ENCODE results near the gene PPP1R12B.
"Not testable (repeated sequence)": the region's sequence is repeated elsewhere in the genome, so short reads cannot be mapped to it uniquely, and the experiment has no call there.

PPP1R12B gene

GRCh38 chr1:202614363-202615207, 266.1 kb downstream of the PPP1R12B start:
- DNase-seq (ENCODE audit: low read depth): not testable (repeated sequence)

DNA sequence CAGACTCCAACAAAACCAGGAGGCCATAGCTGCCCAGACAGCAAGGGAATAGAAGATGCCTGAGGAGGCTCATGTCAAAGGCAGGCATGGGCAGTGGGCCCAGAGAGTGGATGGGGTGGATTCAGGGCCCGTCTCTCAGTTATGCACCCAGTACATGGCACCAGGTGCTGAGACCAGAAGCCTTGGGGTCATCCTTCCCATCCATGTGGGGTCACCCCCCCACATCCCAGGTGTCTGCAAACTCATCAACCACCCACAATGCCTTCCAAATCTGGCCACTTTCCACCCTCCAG, 266.7 kb downstream of the PPP1R12B start:
- not testable (repeated sequence) for DNase-seq (ENCODE audit: low read depth)

DNA sequence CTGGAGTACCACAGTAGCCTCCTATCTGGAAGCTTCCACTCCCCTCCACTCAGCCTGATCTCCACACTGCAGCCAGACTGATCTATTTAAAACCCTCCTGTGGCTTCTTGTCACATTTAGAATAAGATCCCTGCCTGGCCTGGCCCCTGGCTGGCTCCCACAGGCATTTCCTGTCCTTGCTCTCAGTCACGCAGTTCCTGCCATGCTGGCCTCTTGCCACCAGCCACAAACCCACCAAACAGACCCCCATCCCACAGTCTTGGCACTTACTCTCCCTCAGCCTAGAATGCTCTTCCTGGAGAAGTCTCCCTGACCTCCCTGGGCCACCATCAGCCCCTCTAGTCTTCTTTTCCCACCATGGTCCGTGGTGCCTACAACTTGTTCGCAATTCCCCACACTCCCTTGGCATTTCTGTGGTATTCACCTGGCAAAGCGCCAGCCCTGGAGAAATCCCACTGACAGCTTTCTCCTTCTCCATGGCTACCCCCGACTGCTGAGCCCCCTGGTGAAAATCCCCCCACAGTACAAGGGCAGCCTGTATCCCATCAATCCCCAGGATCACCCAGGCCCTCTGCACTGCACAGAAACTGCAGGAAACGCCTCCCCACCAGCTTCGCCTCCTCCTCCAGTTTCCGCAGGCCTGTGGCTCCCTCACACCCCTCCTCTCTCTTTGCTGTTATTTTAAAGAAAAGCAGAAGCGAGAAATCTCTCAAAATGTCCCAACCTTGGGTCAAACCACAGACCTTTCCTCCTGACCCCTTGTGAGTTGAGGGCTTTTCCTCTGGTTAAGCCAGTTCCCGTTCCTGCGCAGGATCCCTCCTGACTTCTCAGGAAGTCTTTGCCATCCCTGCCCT, 267.2 kb downstream of the PPP1R12B start:
- DNase-seq (ENCODE audit: low read depth): no peak

GRCh38 chr1:202616355-202616915, 267.9 kb downstream of the PPP1R12B start:
- DNase-seq (ENCODE audit: low read depth): no peak

- not testable (repeated sequence) for DNase-seq (ENCODE audit: low read depth)
These were observed 270.5 kb downstream of the PPP1R12B start for GRCh38 chr1:202619012-202619411.

- DNase-seq (ENCODE audit: low read depth): no peak
These were observed 271.0 kb downstream of the PPP1R12B start for GRCh38 chr1:202619505-202619904.

- DNase-seq (ENCODE audit: low read depth): not testable (repeated sequence)
These were observed 271.5 kb downstream of the PPP1R12B start for GRCh38 chr1:202620036-202620435.

DNA sequence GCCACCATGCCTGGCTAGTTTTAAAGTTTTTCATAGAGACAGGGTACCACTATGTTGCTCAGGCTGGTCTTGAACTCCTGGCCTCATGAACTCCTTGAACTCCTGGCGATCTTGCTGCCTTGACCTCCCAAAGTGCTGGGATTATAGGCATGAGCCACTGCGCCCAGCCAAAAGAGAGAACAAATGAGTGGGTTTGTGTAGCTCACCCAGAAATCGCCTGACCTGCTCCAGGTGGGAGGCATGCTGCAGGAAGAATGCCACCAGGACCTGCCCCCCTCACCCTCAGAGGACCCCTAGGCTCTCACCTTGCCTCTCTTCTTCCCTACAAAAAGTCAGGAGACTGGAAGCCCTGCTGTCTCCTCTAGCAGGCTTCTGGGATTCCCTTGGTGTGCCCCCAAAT, 272.9 kb downstream of the PPP1R12B start:
- no peak for DNase-seq (ENCODE audit: low read depth)

- no peak for DNase-seq (ENCODE audit: low read depth)
These were observed 273.9 kb downstream of the PPP1R12B start for GRCh38 chr1:202622388-202622787.

DNA sequence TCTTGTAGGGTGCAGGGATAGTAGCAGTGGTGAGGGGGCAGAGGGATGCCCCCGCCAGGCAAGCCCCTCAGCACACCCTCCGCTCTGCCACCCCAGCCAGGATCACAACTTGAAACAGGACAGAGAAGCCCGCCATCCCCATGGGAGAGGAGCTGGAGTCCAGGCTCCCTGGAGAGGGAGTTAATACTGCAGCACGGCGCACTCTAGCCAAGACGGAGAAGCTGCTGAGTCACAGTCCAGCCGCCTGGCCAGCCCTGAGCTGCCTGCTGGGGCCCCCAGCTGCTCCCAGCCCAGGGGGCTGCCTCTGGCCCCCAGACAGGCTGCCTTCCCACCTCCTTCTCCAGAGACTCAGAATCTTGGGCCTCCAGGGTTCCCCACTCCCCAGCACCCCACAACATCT, 274.6 kb downstream of the PPP1R12B start:
- DNase-seq (ENCODE audit: low read depth): no peak

DNA sequence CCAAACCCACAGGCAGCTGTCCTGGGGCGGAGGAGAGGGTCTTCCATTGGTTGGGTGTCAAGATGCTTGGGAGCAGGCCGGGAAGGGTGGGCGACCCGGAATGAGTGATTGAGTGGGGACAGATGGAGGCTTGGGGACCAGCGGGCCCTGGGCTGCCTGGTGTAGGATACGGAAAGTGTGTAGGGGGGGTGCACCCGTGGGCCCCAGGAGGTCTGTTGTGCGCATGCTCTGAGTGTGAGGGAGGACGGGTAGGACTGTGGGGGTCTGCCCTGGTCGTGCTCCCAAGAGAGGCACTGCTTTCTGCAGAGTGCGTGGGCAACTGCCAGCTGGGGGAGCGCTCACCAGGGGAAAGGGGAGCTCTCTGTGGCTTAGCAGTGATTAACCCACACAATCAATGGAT, 275.0 kb downstream of the PPP1R12B start:
- DNase-seq (ENCODE audit: low read depth): not testable (repeated sequence)

GRCh38 chr1:202624088-202624780, 275.7 kb downstream of the PPP1R12B start:
- no peak for DNase-seq (ENCODE audit: low read depth)

- DNase-seq (ENCODE audit: low read depth): no peak
These were observed 276.2 kb downstream of the PPP1R12B start for GRCh38 chr1:202624781-202625108.

GRCh38 chr1:202625416-202626360, 277.2 kb downstream of the PPP1R12B start:
- peak; percentile 31 for DNase-seq (ENCODE audit: low read depth)

- DNase-seq (ENCODE audit: low read depth): not testable (repeated sequence)
These were observed 278.5 kb downstream of the PPP1R12B start for GRCh38 chr1:202627036-202627435.

DNA sequence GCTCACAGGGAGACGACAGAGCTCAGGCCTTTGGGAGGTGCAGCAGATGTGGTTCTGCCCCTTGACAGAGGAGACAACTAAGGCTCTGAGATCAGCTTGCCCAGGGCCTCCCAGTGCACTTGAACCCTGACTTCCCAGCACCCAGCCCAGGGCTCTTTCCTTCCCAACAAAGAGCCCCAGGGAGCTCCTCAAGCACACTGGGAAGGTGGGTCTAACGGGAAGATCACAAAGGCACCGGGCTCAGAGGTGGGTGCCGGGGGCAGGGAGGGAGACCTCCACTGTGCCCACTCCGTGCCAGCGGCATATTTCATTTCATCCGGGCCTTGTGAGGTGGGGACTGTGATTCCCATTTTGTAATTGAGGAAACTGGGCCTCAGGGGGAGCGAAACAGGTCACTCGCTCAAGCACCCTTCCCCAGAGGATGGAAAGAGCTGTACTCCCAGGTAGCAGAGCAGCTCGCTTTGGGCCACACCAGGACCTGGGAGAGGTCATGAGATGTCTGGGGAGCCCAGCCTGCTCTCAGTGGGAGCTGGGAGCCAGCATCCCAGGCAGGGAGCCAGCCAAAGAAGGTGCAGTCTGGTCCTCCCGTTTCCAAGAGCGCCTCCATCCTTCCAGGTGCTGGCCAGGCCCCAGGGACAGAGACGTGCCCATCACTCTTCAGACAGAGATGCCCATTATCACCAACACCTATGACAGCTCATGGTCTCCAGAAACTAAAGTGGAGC, 279.5 kb downstream of the PPP1R12B start:
- no peak for DNase-seq (ENCODE audit: low read depth)

DNA sequence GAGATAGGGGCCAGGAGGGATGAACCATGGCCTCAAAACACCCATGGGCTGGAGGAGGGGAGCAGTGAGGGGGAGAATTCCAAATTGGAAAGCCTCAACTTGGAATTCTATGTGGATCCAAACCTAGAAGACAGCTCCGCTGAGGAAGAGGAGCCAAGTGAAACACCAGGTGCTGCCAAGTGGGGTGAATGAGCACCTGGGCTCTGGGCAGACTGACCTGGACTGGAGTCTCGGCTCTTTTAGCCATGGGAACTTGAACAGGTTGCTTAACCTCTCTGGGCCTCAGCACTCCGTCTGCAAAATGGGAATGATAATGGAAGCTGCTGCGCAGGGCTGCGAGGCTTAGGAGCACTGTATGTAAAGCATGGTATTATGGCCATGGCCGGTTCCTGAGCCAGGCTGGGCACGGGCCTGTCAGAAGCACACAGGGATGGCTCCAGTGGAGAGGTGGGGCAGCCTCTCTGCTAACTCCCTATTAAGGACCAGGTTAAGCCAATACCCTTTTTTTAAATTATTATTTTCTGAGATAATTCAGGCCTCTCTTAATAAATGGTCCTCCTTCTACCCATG, 280.2 kb downstream of the PPP1R12B start:
- no peak for DNase-seq (ENCODE audit: low read depth)

DNA sequence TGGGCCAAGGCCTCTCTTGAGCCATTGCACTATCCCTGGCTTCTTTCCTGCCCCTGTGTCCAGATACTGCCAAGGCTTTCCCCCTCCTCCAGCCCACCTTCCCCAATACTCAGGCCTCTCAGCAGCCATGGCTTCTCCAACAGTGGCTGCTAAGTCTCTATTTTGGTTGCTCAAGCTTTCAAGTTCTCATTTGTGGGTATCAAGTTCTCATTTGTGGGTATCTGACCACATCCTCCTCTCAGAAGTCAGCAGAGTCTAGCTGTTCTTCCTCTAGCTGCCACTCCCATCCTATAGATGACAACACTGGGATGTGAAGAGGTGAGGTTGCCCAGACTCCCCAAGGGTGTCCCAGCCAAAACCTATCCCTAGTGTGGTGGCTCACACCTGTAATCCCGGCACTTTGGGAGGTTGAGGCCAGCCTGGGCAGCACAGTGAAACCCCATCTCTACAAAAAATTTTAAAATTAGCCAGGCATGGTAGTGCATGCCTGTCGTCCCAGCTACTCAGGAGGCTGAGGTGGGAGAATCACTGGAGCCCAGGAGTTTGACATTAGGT, 280.8 kb downstream of the PPP1R12B start:
- not testable (repeated sequence) for DNase-seq (ENCODE audit: low read depth)

DNA sequence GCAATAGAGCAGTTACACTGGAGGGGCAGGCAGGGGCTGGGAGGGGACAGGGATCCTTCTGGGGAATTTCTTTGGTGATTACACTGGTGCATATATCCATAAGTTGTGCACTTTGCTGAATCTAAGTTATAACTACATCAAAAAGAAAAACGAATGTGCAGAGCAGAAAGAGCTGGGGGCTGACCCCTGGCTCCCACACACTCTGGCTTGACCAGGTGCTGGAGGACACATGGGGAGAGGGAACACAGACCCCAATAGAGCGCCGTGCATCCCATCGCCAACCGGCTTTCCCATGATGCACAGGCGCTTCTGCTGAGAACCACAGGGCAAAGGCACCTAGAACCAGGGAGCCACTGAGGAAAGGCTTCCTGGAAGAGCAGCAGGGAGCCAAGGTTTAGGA, 281.6 kb downstream of the PPP1R12B start:
- DNase-seq (ENCODE audit: low read depth): not testable (repeated sequence)

DNA sequence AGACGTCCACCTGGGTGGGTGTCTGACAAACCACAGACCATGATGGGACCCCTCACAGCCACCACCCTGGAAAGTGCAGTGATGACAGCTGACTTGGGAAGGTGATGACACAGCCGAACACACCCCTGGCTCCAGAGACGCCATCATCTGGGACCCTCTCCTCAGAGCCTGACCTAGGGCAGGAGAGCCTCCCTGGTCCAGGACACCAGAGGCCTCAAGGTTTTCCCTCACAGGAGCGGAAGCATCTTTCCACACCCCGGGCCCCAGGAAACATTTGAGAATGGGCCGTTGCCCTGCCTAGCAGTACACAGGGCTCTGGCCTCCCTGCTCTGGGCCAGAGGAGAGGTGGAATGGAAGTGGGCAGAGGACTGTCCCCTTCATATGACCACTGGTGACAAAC, 282.0 kb downstream of the PPP1R12B start:
- DNase-seq (ENCODE audit: low read depth): no peak
